Measurements from ENCODE around the gene STARD9. TPM values are rescaled to one million over a fixed set of nuclear protein-coding genes. Genes with fewer than 3 reads are reported as not detected.

Gene STARD9
- total and polyA plus RNA-seq, 10 of the 15 experiments (the other 5 are each of a cell fraction or from before 2014, with no cell fraction given) = 0.58 to 11.5 (median 6.1) TPM

GRCh38 chr15:42719043-42719442 lies 143.6 kb downstream of the STARD9 start:
- over 99% methylated on average over 6 of the region's 6 CpGs for WGBS (ENCODE audit: insufficient coverage, insufficient replicate concordance, low lambda C conversion rate, missing lambda C conversion rate)
- Histone ChIP-seq H3K9me3 (replicated peaks; ENCODE audit: control insufficient read depth, insufficient read depth, low read length) (no peaks in the 10 kb centered on the region), H3K9ac (ENCODE audit: control insufficient read depth, insufficient read depth, low read length) (no peak overlapping the region), H3K4me3 (no peak overlapping the region), H3K36me3 (ENCODE audit: control insufficient read depth in 2 of 2, insufficient read depth in 2 of 2, low read length in 1 of 2) (peaks cover 1 to 11% of the 10 kb centered on the region in 2 experiments; a peak in 3 of 4 replicates), H4K20me1 (ENCODE audit: control insufficient read depth, insufficient read depth) (no peaks in the 10 kb centered on the region), H3K4me1 (ENCODE audit: control insufficient read depth, insufficient read depth, low read length) (no peaks in the 10 kb centered on the region), H3K27ac (ENCODE audit: control insufficient read depth, insufficient read depth) (no peak overlapping the region), H3K79me2 (ENCODE audit: control insufficient read depth, insufficient read depth, low read length) (no peaks in the 10 kb centered on the region), H2AFZ (ENCODE audit: control insufficient read depth, low read depth, low read length) (no peak overlapping the region), H3K27me3 (replicated peaks in 1 of 2; ENCODE audit: control insufficient read depth in 2 of 2, insufficient read depth in 2 of 2, low read length in 1 of 2) (no peaks in the 10 kb centered on the region), H3K4me2 (ENCODE audit: control insufficient read depth, insufficient read depth) (no peak overlapping the region)
- SMC1A ChIA-PET (ENCODE audit: uncharacterized antibody, unreplicated experiment) = interaction anchor here (0.5 kb wide), 1 partner anchor 1107 kb away, joined by 3 read pairs; no protein-coding TSS in a partner anchor
- TF ChIP-seq NR2C2 (IDR thresholded peaks at IDR 0.05; ENCODE audit: borderline replicate concordance, control insufficient read depth, insufficient read length, low read depth) (no peak), NR2F1 (conservative IDR thresholded peaks at IDR 0.05) (no peak), ZNF384 (IDR thresholded peaks at IDR 0.05; ENCODE audit: borderline replicate concordance, low read depth, low read length) (no peak), MEF2B (IDR thresholded peaks at IDR 0.05; ENCODE audit: partially characterized antibody, poor library complexity, severe bottlenecking) (no peak), CHD2 (IDR thresholded peaks at IDR 0.05; ENCODE audit: borderline replicate concordance, low read depth, low read length) (no peak)
- ATAC-seq = no peak
- CTCF ChIA-PET = interaction anchor here (1.0 kb wide), 1 partner anchor 209 kb away, joined by 3 read pairs; no protein-coding TSS in a partner anchor
- RAD21 ChIA-PET (ENCODE audit: unreplicated experiment) = no interaction called here
- in situ Hi-C loops (cut with MboI) (no loop called here), intact Hi-C loops (cut with micrococcal nuclease; ENCODE audit: unreplicated experiment) (no loop called here)
- no TSS peak for BruUV-seq (replicated peaks)
- FAIRE-seq = no peak
- POLR2A ChIA-PET = no interaction called here
- no peak for DNase-seq (ENCODE audit: low read depth, low spot score)

GRCh38 chr15:42720071-42720470 lies 144.7 kb downstream of the STARD9 start:
- no peak overlapping the region for H3K9ac ChIP-seq (ENCODE audit: control insufficient read depth, insufficient read depth, low read length)
- no peak overlapping the region for H3K4me2 ChIP-seq (ENCODE audit: control insufficient read depth, insufficient read depth)
- H3K4me1 ChIP-seq (ENCODE audit: control insufficient read depth, insufficient read depth, low read length) = no peaks in the 10 kb centered on the region
- peaks cover 10 to 12% of the 10 kb centered on the region in 2 experiments for H3K36me3 ChIP-seq (ENCODE audit: control insufficient read depth in 2 of 2, insufficient read depth in 2 of 2, low read length in 1 of 2)
- FAIRE-seq (no peak), DNase-seq (ENCODE audit: low read depth, low spot score) (no peak), ATAC-seq (no peak)
- H3K4me3 ChIP-seq = no peak overlapping the region
- SMC1A ChIA-PET (ENCODE audit: uncharacterized antibody, unreplicated experiment) = no interaction called here
- 94% methylated on average over 3 of the region's 3 CpGs for WGBS (ENCODE audit: insufficient coverage, insufficient replicate concordance, low lambda C conversion rate, missing lambda C conversion rate)
- RAD21 ChIA-PET (ENCODE audit: unreplicated experiment) = no interaction called here
- CTCF ChIA-PET = interaction anchor here (1.0 kb wide), 1 partner anchor 208 kb away, joined by 3 read pairs; no protein-coding TSS in a partner anchor
- H4K20me1 ChIP-seq (ENCODE audit: control insufficient read depth, insufficient read depth) = no peaks in the 10 kb centered on the region
- H3K9me3 ChIP-seq (replicated peaks; ENCODE audit: control insufficient read depth, insufficient read depth, low read length) = no peaks in the 10 kb centered on the region
- in situ Hi-C loops (cut with MboI) (no loop called here), intact Hi-C loops (cut with micrococcal nuclease; ENCODE audit: unreplicated experiment) (no loop called here)
- no peaks in the 10 kb centered on the region for H3K79me2 ChIP-seq (ENCODE audit: control insufficient read depth, insufficient read depth, low read length)
- no peak overlapping the region for H3K27ac ChIP-seq (ENCODE audit: control insufficient read depth, insufficient read depth)
- no peak for TF ChIP-seq CEBPB (IDR thresholded peaks at IDR 0.05; ENCODE audit: borderline replicate concordance in 1 of 2, low read depth in 2 of 2, low read length in 2 of 2)
- no peak for TF ChIP-seq KAT2A (conservative IDR thresholded peaks at IDR 0.05; ENCODE audit: control insufficient read depth, low read depth, low read length)
- TF ChIP-seq, protein P1, sequence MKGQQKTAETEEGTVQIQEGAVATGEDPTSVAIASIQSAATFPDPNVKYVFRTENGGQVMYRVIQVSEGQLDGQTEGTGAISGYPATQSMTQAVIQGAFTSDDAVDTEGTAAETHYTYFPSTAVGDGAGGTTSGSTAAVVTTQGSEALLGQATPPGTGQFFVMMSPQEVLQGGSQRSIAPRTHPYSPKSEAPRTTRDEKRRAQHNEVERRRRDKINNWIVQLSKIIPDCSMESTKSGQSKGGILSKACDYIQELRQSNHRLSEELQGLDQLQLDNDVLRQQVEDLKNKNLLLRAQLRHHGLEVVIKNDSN (IDR thresholded peaks at IDR 0.05; ENCODE audit: borderline replicate concordance, extremely low read length, insufficient read depth, low read depth, low read length) = no peak
- no peak for TF ChIP-seq BCL3 (IDR thresholded peaks at IDR 0.05; ENCODE audit: borderline replicate concordance, insufficient read depth, low read depth, low read length, poor library complexity, severe bottlenecking)
- TF ChIP-seq ZNF207 (IDR thresholded peaks at IDR 0.05; ENCODE audit: borderline replicate concordance) = no peak
- no peak for TF ChIP-seq PAX8 (IDR thresholded peaks at IDR 0.05)
- no peak for TF ChIP-seq TAF1 (IDR thresholded peaks at IDR 0.05; ENCODE audit: borderline replicate concordance, low read depth, low read length)
- TF ChIP-seq YY1 (IDR thresholded peaks at IDR 0.05; ENCODE audit: low read depth, low read length) = no peak
- POLR2A ChIA-PET = no interaction called here
- H3K27me3 ChIP-seq (replicated peaks in 1 of 2; ENCODE audit: control insufficient read depth in 2 of 2, insufficient read depth in 2 of 2, low read length in 1 of 2) = no peaks in the 10 kb centered on the region
- BruUV-seq (replicated peaks) = no TSS peak
- no peak overlapping the region for H2AFZ ChIP-seq (ENCODE audit: control insufficient read depth, low read depth, low read length)

Measured in GM12878 (cell line).